Measurements from ENCODE around the gene FHAD1.

FHAD1 gene

GRCh38 chr1:15231714-15232201 is 15.3 kb upstream of the FHAD1 start:
- TF ChIP-seq, protein P1, sequence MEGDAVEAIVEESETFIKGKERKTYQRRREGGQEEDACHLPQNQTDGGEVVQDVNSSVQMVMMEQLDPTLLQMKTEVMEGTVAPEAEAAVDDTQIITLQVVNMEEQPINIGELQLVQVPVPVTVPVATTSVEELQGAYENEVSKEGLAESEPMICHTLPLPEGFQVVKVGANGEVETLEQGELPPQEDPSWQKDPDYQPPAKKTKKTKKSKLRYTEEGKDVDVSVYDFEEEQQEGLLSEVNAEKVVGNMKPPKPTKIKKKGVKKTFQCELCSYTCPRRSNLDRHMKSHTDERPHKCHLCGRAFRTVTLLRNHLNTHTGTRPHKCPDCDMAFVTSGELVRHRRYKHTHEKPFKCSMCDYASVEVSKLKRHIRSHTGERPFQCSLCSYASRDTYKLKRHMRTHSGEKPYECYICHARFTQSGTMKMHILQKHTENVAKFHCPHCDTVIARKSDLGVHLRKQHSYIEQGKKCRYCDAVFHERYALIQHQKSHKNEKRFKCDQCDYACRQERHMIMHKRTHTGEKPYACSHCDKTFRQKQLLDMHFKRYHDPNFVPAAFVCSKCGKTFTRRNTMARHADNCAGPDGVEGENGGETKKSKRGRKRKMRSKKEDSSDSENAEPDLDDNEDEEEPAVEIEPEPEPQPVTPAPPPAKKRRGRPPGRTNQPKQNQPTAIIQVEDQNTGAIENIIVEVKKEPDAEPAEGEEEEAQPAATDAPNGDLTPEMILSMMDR (IDR thresholded peaks at IDR 0.05) = no peak

DNA sequence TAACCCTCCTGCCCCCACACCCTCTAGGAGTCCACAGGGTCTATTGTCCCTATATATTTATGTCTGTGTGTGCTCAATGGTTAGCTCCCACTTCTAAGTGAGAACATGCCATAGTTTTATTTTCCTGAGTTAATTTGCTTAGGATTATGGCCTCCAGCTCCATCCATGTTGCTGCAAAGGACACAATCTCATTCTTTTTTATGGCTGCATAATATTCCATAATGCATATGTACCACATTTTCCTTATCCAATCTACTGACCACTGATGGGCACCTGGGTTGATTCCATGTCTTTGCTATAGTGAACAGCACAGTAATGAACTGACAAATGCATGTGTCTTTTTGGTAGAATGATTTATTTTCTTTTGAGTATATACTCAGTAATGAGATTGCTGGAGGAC is 13.3 kb upstream of the FHAD1 start:
- TF ChIP-seq, protein P1 (IDR thresholded peaks at IDR 0.05) = no peak

DNA sequence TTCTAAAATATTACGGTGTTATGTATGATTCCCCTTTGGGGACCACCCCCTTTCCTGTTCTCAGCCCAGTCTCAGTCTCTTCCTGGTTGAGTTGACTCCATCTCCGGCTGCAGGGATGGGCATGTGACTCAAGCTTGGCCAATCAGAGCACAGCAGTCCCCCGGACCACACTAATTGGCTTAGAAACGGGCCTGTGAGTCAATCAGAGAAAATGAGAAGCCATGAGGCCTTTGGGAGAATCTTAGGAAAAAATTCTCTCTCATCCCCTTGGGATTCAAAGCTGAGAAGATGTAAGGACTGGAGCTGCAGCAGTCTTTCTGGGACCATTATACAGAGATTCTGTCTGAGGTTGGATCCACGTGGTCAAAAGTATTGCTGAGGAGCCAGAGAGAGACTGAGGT is 10.7 kb upstream of the FHAD1 start:
- TF ChIP-seq, protein P1 (IDR thresholded peaks at IDR 0.05) = no peak

DNA sequence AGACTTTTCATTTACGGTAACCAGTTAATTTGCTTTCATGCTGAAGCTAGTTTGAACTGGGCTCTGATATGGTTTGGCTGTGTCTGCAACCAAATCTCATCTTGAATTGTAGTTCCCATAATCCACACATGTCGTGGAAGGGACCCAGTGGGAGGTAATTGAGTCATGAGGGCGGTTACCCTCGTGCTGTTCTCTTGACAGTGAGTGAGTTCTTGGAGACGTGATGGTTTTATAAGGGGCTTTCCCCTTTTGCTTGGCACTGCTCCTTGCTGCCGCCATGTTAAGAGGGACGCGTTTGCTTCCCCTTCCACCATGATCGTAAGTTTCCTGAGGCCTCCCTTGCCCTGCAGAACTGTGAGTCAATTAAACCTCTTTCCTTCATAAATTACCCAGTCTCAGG is 10.3 kb upstream of the FHAD1 start:
- TF ChIP-seq, protein P1 (IDR thresholded peaks at IDR 0.05) = no peak

GRCh38 chr1:15238789-15239188 is 8.2 kb upstream of the FHAD1 start:
- TF ChIP-seq, protein P1 (IDR thresholded peaks at IDR 0.05) = no peak

DNA sequence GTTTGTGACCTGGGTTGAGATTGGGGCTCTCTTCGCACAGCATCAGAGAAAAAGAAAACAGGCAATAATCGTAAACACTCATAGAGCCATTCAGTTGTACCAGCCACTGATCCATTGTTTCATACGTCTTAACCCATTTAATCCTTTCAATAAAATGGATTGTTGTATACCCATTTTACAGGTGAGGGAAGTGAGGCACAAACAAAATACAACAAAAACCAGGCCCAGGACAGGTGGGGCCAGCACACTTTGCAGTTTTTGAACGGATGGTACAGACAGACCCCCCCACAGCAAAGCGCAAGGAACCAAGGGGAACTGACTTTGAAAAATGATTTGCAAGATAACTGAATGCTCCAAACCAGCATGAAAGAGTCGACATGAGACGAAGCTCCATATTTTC is 4.3 kb upstream of the FHAD1 start:
- TF ChIP-seq, protein P1 (IDR thresholded peaks at IDR 0.05) = no peak

DNA sequence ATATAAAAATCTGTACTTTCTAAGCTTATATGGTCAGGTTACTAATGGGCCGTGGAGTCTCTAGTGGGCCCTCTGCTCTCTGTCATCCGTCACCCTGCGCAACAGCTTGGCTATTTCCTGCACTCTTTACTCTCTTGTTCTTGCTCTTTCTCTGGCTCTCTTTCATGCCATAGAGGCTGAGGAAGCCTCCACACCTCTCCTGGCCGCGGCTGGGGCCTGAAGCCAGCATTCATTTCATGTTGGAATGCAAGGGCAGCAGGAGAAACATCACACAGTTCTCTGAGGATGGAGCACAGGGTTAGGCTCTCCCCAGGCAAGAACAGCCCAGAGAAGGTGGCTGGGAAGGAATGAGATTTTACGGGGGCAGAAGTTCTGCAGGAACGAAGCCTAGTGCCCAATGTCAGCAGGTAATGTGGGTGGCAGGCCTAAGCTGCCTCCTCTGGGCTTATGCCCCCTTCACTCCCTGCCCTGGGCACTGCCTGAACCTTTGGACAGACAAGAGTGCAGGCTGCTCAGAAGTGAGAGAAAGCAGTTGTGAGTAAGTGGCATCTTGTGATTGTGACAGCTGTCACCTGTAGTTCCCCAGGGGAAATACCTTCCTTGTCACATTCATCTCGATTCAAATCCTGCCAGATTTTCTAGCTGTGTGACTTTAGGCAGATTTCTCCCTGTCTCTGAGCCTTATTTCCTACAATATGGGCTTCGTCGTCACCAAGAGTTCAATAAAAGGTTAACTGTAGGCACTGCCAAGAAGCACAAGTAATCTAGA is 3.6 kb upstream of the FHAD1 start:
- TF ChIP-seq, protein P1 (IDR thresholded peaks at IDR 0.05) = no peak

Measured in LNCAP (cell line).